Choroid plexus epithelial cell (primary cell): ENCODE results near the gene UBXN11.
A peak's percentile ranks its signal among the peaks of the same experiment; 100 is the strongest.

Experiments used
- DNase-seq: peaks from one replicate; pipeline ENCODE4 v3.0.0-alpha.2; 2010; ENCODE audit warnings: low read depth
- H3K4me3 ChIP-seq: 2 replicates; pipeline ENCODE4 v1.5.1; 2011; ENCODE audit warnings: low read depth, mild to moderate bottlenecking, control low read depth, low read length, moderate library complexity
- CTCF ChIP-seq: conservative IDR thresholded peaks from 2 replicates; pipeline ENCODE4 v1.5.1; 2011; ENCODE audit warnings: low read depth, mild to moderate bottlenecking, control low read depth, inconsistent platforms, low read length, moderate library complexity

The UBXN11 gene

DNA sequence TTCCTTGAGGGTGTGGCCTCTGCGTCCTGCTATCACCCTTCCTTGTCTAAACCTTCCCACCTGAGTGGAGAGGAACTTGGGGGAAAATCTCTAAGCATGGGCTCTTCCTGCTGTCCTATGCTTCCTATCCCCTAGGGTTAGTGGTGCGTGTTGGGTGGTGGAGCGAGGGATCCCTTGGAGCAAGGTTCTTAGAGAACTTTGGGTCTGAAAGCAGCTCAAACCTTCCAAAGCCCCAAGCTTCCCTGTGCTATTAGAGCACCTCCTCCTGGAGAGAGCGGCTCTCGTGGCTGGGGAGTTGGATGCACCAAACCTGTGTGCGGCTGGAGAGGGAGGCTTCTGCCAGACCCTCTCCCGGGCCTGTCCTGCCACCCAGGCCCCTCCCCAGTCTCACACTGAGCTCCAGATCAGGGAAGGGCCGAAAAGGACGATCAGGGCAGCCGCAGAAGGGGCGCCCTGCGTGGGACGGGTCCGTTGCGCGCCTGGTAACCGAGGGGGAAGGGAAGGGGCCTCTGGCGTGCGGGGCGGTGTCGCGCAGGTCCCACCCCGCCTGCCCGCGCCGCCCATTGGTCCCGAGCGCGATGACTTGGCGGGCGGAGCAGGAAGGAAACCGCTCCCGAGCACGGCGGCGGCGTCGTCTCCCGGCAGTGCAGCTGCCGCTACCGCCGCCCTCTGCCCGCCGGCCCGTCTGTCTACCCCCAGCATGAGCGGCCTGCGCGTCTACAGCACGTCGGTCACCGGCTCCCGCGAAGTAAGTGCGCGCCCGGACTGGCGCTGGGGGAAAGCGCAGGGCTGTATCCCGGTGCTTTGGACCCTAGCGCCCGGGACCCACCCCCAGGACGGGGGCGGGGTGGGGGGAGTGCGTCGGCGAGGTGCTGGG, 26.7 kb downstream of the UBXN11 start, which contains the start of gene SH3BGRL3:
Gene SH3BGRL3, plus strand, starts transcription at position 631 of the 877 bp plus-strand sequence. Its CDS starts 70 bp downstream, at position 701.
- peak; percentile 81 for DNase-seq
- peak; percentile 67 for TF ChIP-seq CTCF
- peak within 1 kb of the TSS; percentile 88 for H3K4me3 ChIP-seq

DNA sequence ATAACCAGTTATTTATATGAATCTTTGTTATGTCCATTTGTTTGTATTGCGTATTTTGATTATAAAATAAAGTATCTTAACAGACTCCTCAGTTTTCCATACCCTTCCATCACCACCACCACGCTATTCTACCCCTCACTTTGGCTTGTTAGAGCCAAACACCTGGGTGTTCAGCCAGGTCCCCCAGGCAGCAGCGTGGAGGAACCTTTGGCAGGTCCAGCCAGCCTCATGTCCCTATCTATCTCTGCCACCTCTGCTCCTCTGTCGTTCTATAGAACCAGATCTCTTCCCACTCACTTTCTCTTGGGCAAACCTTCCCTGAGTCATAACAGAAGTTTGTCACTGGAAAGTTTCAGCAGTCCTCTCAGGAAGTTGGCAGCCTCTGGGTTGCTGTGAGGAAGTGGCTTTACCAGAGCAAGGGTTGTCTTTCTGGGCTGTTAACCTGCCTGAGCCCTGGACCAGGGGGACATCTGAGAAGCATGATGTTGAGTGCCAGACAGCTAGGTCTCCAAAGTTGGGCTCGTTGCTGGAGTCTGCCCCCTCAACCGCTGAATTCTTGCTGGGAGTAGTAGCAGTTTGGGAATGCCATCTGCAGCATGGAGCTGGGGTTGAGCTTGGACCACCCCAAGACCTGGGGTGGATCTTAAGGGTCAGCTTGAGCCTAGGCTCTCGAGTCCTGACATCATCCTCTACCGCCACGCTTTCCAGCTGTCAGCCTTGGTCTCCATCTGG, 27.5 kb downstream of the UBXN11 start:
- no peak for TF ChIP-seq CTCF
- no peak for DNase-seq
- H3K4me3 ChIP-seq = peak overlapping the region; percentile 88

GRCh38 chr1:26278303-26278702, 28.1 kb downstream of the UBXN11 start:
- peak; percentile 54 for DNase-seq
- no peak for TF ChIP-seq CTCF
- H3K4me3 ChIP-seq = no peak overlapping the region

GRCh38 chr1:26277719-26278118, 28.7 kb downstream of the UBXN11 start:
- no peak for TF ChIP-seq CTCF
- DNase-seq = no peak
- no peak overlapping the region for H3K4me3 ChIP-seq

- DNase-seq = no peak
- no peak for TF ChIP-seq CTCF
- no peak overlapping the region for H3K4me3 ChIP-seq
Measured at GRCh38 chr1:26277261-26277661, 29.2 kb downstream of the UBXN11 start.

- no peak for TF ChIP-seq CTCF
- DNase-seq = no peak
- H3K4me3 ChIP-seq = no peak overlapping the region
Measured at GRCh38 chr1:26276432-26276838, 30.0 kb downstream of the UBXN11 start.
